Keratinocyte (primary cell): ENCODE results near the gene ABTB1. TPM values are rescaled to one million over a fixed set of nuclear protein-coding genes. Genes with fewer than 3 reads are reported as not detected.
A peak's percentile ranks its signal among the peaks of the same experiment; 100 is the strongest.

Experiments
- DNase-seq: peaks from one replicate; pipeline ENCODE4 v3.0.0-alpha.2; 2011; ENCODE audit warnings: low read depth, missing footprints, low spot score
- FAIRE-seq: peaks from 2 replicates; lab custom pipeline; 2011; peaks lifted over from hg19 to GRCh38; lab: Jason Lieb, UNC
- H2AFZ ChIP-seq: 2 replicates; pipeline ENCODE4 v1.6.0; 2012; ENCODE audit warnings: low read length, control low read depth, inconsistent platforms; ENCODE audit not compliant: control insufficient read depth
- H3K27ac ChIP-seq: 2 replicates; pipeline ENCODE4 v1.5.1; 2011; ENCODE audit warnings: low read length; ENCODE audit not compliant: control insufficient read depth, insufficient read depth
- H3K27me3 ChIP-seq: 3 replicates; pipeline ENCODE4 v1.6.0; 2011; ENCODE audit warnings: low read length; ENCODE audit not compliant: control insufficient read depth, insufficient read depth; ENCODE audit errors: extremely low read depth
- H3K36me3 ChIP-seq, 2 experiments: 2 replicates in 1 of 2; 3 replicates in 1 of 2; pipeline ENCODE4 v1.5.1; 2011; ENCODE audit warnings: low read length in 2 of 2, mild to moderate bottlenecking in 1 of 2; ENCODE audit not compliant: control insufficient read depth in 2 of 2, insufficient read depth in 2 of 2; ENCODE audit errors: extremely low read depth in 1 of 2
- H3K4me1 ChIP-seq: 3 replicates; pipeline ENCODE4 v1.5.1; 2011; ENCODE audit warnings: low read length; ENCODE audit not compliant: control insufficient read depth, insufficient read depth; ENCODE audit errors: extremely low read depth
- H3K4me2 ChIP-seq: 3 replicates; pipeline ENCODE4 v1.6.0; 2011; ENCODE audit warnings: low read depth, low read length; ENCODE audit not compliant: control insufficient read depth, insufficient read depth; ENCODE audit errors: extremely low read depth
- H3K4me3 ChIP-seq, 3 experiments: fragments of 200-600 bp in 1 of 3; sonication (generic) in 1 of 3; 2 replicates in 2 of 3; 3 replicates in 1 of 3; pipeline ENCODE4 v1.5.1; 2011 to 2016; ENCODE audit warnings: low read length in 3 of 3, mild to moderate bottlenecking in 3 of 3, control low read depth in 2 of 3, inconsistent platforms in 1 of 3, low read depth in 1 of 3, mixed read lengths in 1 of 3, mixed run types in 1 of 3, moderate library complexity in 1 of 3; ENCODE audit not compliant: control insufficient read depth in 2 of 3, insufficient read depth in 2 of 3; ENCODE audit errors: extremely low read depth in 1 of 3
- H3K79me2 ChIP-seq: 2 replicates; pipeline ENCODE4 v1.6.0; 2012; ENCODE audit warnings: low read length; ENCODE audit not compliant: control insufficient read depth, insufficient read depth
- H3K9ac ChIP-seq: 3 replicates; pipeline ENCODE4 v1.6.0; 2011; ENCODE audit warnings: low read length; ENCODE audit not compliant: control insufficient read depth, insufficient read depth; ENCODE audit errors: extremely low read depth
- H3K9me1 ChIP-seq: 3 replicates; pipeline ENCODE4 v1.6.0; 2011; ENCODE audit warnings: low read length; ENCODE audit not compliant: control insufficient read depth, insufficient read depth; ENCODE audit errors: extremely low read depth
- H3K9me3 ChIP-seq: 2 replicates; pipeline ENCODE4 v1.5.1; 2012; ENCODE audit warnings: low read depth, low read length; ENCODE audit not compliant: control insufficient read depth
- H4K20me1 ChIP-seq: 3 replicates; pipeline ENCODE4 v1.6.0; 2011; ENCODE audit warnings: low read length; ENCODE audit not compliant: control insufficient read depth, insufficient read depth; ENCODE audit errors: extremely low read depth
- EZH2 ChIP-seq: IDR thresholded peaks from one replicate; pipeline ENCODE4 v1.6.1; 2012; ENCODE audit warnings: inconsistent platforms, mild to moderate bottlenecking, low read length, moderate library complexity
- dilution Hi-C: fragments of 300-500 bp; cut with MboI; formaldehyde crosslinking; loops from one replicate; pipeline ENCODE4 v1.7.0; 2020; ENCODE audit warnings: low sequenced_read_pairs; ENCODE audit not compliant: extremely low pct_ligation_motif_present
- polyA plus RNA-seq, 5 experiments: library from polyadenylated mRNA; depleted of rRNA in 3 of 5; stranded (reverse) in 3 of 5; stranded (forward) in 1 of 5; unstranded in 1 of 5; fragments of >200 nt; gene quantifications; 1 replicate in 1 of 5; 2 replicates in 3 of 5; 3 replicates in 1 of 5; pipeline versions ENCODE4 v1.2.1 to v1.2.3, GENCODE V29; 2011 to 2012; ENCODE audit warnings: missing spikeins in 2 of 5, low read depth in 1 of 5, low replicate concordance in 1 of 5
- TF ChIP-seq, protein P1 (sequence below), 3 experiments: IDR thresholded peaks in 1 of 3; conservative IDR thresholded peaks in 1 of 3; optimal IDR thresholded peaks in 1 of 3; 2 replicates in 2 of 3; 3 replicates in 1 of 3; pipeline versions ENCODE3 to v1.5.1; 2011; ENCODE audit warnings: low read length in 3 of 3, mild to moderate bottlenecking in 3 of 3, moderate library complexity in 2 of 3, control low read depth in 1 of 3, inconsistent platforms in 1 of 3; ENCODE audit not compliant: insufficient read depth in 2 of 3; ENCODE audit errors: extremely low read depth in 1 of 3

ABTB1 gene
- polyA plus RNA-seq, 1 donor (not counting 4 experiments of a cell fraction or from before 2014, with no cell fraction given) = 11.6 TPM

DNA sequence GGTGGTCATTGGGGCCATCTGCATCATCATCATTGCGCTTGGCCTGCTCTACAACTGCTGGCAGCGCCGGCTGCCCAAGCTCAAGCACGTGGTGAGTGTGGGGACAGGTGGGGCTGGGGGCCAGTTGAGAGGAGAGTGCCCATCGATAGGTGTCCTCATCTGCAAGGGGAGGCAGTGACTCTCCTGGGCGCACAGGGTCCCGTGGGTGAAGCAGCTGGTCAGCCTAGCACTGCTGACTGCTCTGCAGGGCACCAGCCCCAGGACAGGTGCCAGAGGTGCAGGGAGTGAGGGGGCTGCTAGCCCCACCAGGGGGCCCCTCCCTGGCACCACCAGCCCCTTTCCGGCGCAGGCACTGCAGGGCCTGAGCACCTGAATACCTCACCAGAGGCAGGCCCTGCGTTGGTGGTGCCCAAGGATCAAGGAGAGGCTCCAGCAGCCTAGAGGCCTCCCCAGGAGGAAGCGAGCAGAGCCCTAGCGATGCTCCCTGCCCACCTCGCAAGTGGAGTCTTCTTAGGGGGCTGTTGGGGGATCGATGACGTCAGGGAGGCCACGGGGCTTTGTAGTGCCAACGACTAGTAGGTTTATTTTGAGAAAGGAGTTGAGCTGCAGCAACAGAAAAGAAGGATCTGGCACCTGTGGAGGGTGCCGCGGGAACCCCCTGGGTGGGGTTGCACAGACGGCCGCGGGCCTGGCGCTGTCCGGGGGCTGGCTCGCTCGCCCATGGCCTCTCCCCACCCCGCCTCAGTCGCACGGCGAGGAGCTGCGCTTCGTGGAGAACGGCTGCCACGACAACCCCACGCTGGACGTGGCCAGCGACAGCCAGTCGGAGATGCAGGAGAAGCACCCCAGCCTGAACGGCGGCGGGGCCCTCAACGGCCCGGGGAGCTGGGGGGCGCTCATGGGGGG, 976 bp upstream of the ABTB1 start:
- DNase-seq (no peak), FAIRE-seq (no peak)
- H3K4me1 ChIP-seq = peaks cover 23% of the 10 kb centered on the region
- H3K27me3 ChIP-seq = no peaks in the 10 kb centered on the region
- peak overlapping the region; percentile 82 for H3K4me2 ChIP-seq
- no peaks in the 10 kb centered on the region for H3K79me2 ChIP-seq
- peak overlapping the region; percentile 74 for H3K9ac ChIP-seq
- no peaks in the 10 kb centered on the region for H3K9me1 ChIP-seq
- dilution Hi-C loops = no loop called here
- H3K27ac ChIP-seq = peak overlapping the region; percentile 76
- TF ChIP-seq EZH2 = no peak
- TF ChIP-seq, protein P1, sequence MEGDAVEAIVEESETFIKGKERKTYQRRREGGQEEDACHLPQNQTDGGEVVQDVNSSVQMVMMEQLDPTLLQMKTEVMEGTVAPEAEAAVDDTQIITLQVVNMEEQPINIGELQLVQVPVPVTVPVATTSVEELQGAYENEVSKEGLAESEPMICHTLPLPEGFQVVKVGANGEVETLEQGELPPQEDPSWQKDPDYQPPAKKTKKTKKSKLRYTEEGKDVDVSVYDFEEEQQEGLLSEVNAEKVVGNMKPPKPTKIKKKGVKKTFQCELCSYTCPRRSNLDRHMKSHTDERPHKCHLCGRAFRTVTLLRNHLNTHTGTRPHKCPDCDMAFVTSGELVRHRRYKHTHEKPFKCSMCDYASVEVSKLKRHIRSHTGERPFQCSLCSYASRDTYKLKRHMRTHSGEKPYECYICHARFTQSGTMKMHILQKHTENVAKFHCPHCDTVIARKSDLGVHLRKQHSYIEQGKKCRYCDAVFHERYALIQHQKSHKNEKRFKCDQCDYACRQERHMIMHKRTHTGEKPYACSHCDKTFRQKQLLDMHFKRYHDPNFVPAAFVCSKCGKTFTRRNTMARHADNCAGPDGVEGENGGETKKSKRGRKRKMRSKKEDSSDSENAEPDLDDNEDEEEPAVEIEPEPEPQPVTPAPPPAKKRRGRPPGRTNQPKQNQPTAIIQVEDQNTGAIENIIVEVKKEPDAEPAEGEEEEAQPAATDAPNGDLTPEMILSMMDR (optimal IDR thresholded peaks at IDR 0.05 in 1 of 3, IDR thresholded peaks at IDR 0.05 in 1 of 3, conservative IDR thresholded peaks at IDR 0.05 in 1 of 3; ENCODE audit: extremely low read depth in 1 of 3, insufficient read depth in 2 of 3, low read length in 3 of 3) = no peak
- H3K36me3 ChIP-seq = no peaks in the 10 kb centered on the region
- H3K9me3 ChIP-seq = no peaks in the 10 kb centered on the region
- no peak overlapping the region for H2AFZ ChIP-seq
- peak overlapping the region; percentile 64 to 67 (median 66) for H3K4me3 ChIP-seq
- H4K20me1 ChIP-seq = no peaks in the 10 kb centered on the region

DNA sequence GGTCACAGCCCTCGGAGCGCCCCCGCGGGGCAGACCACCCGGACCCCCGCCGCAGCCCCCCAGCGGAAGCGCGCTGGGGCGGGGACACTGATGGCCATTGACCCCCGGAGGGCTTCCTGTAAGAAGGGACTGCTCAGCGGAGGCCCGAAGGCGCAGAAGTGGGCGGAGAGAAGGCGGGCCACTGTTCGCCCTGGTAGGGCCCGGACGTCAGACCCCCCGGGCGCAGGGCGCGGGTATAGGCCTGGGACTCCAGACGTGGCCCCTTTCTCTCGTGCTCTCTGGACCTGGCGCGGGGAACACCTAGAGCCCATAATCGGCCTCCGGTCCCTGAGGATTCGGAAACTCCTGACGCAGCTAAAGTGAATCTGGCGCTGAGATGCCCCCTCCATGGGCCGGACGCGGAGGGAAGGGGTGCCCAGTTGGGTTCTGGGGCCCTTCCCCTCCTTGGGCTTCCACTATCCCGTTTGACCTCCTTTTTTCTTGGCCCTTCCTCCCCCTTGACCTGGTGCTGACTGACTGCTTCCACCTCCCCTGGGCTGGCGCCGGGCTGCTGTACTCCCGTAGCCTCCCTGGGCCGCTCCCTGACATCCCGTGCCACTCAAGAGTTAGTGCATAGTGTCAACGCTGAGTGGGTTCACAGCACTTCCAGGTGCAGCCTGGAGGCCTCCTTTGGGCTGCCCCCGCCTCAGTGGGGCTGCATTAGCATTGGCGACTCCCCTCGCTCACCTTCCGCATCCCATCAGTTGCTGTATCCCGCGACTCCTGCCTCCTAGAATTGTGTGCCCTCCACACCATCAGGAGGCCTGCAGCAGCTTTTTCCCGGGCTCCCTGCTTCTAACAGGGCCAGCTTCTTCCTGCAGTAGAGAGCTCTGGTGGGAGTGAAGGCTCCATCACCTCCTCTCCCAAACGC, 694 bp downstream of the ABTB1 start:
- H3K79me2 ChIP-seq = no peaks in the 10 kb centered on the region
- H3K36me3 ChIP-seq = peaks cover 0 to 6% of the 10 kb centered on the region in 2 experiments
- H4K20me1 ChIP-seq = no peaks in the 10 kb centered on the region
- H3K4me2 ChIP-seq = peak overlapping the region; percentile 85
- TF ChIP-seq, protein P1 (optimal IDR thresholded peaks at IDR 0.05 in 1 of 3, IDR thresholded peaks at IDR 0.05 in 1 of 3, conservative IDR thresholded peaks at IDR 0.05 in 1 of 3; ENCODE audit: extremely low read depth in 1 of 3, insufficient read depth in 2 of 3, low read length in 3 of 3) = no peak
- no peak for TF ChIP-seq EZH2
- DNase-seq (no peak), FAIRE-seq (no peak)
- H3K27me3 ChIP-seq = no peaks in the 10 kb centered on the region
- H3K9me3 ChIP-seq = no peaks in the 10 kb centered on the region
- peak overlapping the region; percentile 61 for H3K27ac ChIP-seq
- no peaks in the 10 kb centered on the region for H3K9me1 ChIP-seq
- H3K4me3 ChIP-seq = peak overlapping the region; percentile 66 to 85 (median 73)
- peaks cover 31% of the 10 kb centered on the region for H3K4me1 ChIP-seq
- H2AFZ ChIP-seq = peak overlapping the region; percentile 86
- H3K9ac ChIP-seq = peak overlapping the region; percentile 81
- dilution Hi-C loops = no loop called here
